Measurements from ENCODE around the gene SOCS2. TPM values are rescaled to one million over a fixed set of nuclear protein-coding genes. Genes with fewer than 3 reads are reported as not detected.
A peak's percentile ranks its signal among the peaks of the same experiment; 100 is the strongest.
"Not testable (repeated sequence)": the region's sequence is repeated elsewhere in the genome, so short reads cannot be mapped to it uniquely, and the experiment has no call there.

SOCS2 gene
- total RNA-seq (2014; rRNA removed; shearing (Covaris generic); ENCODE audit: low replicate concordance), result 4.9 and 7.1 TPM in 2 replicates

DNA sequence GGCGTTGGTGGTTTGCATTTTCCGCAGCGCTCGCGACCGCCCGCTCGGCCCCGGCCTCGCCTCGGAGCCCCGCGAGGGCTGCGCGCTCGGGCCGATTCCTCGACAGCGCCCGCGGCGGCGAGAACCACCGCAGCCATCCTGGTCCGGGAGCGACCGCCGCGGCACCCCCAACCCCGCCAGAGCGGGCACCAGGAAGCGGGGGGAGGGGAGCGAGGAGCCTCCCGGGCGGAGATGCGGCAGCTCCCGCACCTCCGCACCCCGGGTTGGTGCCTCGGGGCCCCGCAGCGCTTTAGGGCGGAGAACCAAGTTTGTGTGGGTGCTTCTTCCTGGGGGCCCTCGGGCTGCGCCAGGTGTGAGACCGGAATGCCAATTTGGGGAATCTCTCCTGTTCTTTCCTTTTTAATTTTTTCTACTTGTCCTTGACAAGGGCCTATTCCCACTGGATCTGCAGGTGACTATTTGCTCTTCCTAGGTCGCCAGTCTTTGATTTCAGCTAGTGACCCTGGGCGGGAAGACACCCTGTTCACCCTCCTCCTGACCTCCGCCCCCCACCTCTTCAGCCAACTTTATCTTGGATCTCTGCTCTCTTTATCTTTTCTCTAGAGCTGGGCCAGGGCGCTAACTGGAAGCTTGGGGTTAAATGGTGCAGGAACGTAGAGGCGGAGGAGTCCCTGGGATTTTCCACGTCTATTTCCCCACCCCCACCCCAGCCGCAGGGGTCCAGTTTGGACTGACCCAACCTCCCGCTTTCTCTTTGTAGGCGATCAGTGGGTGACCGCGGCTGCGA, at the start of gene SOCS2:
Gene SOCS2, plus strand, starts transcription at position 751 of the 787 bp plus-strand sequence. CDS start 223 bp downstream, outside the sequence.
- DNase-seq (ENCODE audit: low read depth), result peak; percentile 31
- in situ Hi-C loops (cut with HindIII; ENCODE audit: low pct_unique_long_range_greater_than_20kb, low sequenced_read_pairs), result no loop called here

GRCh38 chr12:93524386-93525133, 47.9 kb upstream of the SOCS2 start:
- in situ Hi-C loops (cut with HindIII; ENCODE audit: low pct_unique_long_range_greater_than_20kb, low sequenced_read_pairs), result no loop called here
- DNase-seq (ENCODE audit: low read depth), result no peak

DNA sequence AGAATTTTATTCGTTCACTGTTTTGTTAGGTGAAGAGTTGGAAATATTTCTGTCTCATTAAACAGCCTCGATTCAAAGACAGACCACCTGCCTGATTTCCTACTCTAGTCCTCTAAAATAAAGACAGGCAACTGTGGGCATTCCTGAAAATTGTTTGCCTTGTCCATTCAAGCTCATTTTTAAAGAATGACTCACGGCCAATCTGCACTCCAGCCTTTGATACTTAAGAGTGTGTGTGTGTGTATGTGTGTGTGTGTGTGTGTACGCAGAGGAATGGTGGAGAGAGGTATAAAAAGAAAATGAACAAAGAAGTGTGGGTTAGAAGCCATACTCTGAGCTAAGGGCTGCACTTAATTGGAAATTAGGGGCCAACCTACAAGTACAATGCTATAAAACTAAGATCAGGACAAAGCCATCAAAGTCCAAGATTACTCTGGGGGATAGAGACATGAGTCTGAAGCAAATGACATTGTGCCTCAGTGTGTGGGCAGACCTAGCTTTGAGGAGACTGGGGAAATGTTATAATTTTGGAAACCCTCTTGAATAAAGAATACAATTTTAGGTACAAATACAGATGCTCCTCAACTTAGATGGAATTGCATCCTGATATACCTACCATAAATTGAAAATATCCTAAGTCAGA, 45.6 kb upstream of the SOCS2 start:
- DNase-seq (ENCODE audit: low read depth), result peak; percentile 69
- in situ Hi-C loops (cut with HindIII; ENCODE audit: low pct_unique_long_range_greater_than_20kb, low sequenced_read_pairs), result no loop called here

- no peak for DNase-seq (ENCODE audit: low read depth)
- in situ Hi-C loops (cut with HindIII; ENCODE audit: low pct_unique_long_range_greater_than_20kb, low sequenced_read_pairs), result no loop called here
These were observed 42.1 kb upstream of the SOCS2 start for GRCh38 chr12:93530358-93530757.

DNA sequence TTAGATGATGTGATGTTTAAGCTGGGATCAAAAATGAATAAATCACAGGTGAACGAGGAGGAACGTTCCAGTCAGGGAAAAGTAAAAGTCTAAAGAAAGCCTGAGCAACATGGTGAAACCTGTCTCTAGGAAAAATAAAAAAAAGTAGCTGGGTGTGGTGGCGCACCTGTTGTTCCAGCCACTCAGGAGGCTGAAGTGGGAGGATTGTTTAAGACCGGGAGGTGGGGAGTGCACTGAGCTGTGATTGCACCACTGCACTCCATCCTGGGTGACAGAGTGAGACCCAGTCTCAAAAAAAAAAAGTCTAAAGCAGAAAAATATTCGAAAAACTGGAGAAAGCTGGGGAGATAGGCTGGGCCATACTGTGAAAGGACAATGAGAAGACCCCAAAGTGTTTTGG, 39.2 kb upstream of the SOCS2 start:
- in situ Hi-C loops (cut with HindIII; ENCODE audit: low pct_unique_long_range_greater_than_20kb, low sequenced_read_pairs), result no loop called here
- no peak for DNase-seq (ENCODE audit: low read depth)

GRCh38 chr12:93536111-93536765, 36.2 kb upstream of the SOCS2 start:
- no peak for DNase-seq (ENCODE audit: low read depth)
- in situ Hi-C loops (cut with HindIII; ENCODE audit: low pct_unique_long_range_greater_than_20kb, low sequenced_read_pairs), result no loop called here

GRCh38 chr12:93536766-93537488, 35.5 kb upstream of the SOCS2 start:
- in situ Hi-C loops (cut with HindIII; ENCODE audit: low pct_unique_long_range_greater_than_20kb, low sequenced_read_pairs), result no loop called here
- no peak for DNase-seq (ENCODE audit: low read depth)

GRCh38 chr12:93537769-93538168, 34.7 kb upstream of the SOCS2 start:
- in situ Hi-C loops (cut with HindIII; ENCODE audit: low pct_unique_long_range_greater_than_20kb, low sequenced_read_pairs), result no loop called here
- DNase-seq (ENCODE audit: low read depth), result no peak

DNA sequence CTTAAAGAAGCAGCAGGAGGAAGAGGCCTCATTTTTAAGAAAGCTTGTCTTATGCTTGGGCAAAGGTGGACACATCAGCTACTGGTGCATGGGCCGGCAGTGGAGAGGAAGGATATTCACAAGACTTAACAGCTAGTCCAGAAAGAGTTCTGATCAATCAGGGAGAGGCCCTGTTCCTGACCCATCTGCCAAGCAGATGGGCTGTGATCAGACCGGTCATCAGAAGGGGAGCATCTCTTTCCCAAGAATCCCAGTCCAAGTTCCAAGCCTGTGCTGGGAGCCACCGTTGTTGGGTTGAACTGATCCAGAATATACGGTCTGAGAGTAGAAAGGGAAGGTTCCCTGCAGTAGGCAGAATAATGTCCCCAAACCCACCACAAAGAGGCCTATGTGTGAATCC, 32.7 kb upstream of the SOCS2 start:
- DNase-seq (ENCODE audit: low read depth), result no peak
- in situ Hi-C loops (cut with HindIII; ENCODE audit: low pct_unique_long_range_greater_than_20kb, low sequenced_read_pairs), result no loop called here

DNA sequence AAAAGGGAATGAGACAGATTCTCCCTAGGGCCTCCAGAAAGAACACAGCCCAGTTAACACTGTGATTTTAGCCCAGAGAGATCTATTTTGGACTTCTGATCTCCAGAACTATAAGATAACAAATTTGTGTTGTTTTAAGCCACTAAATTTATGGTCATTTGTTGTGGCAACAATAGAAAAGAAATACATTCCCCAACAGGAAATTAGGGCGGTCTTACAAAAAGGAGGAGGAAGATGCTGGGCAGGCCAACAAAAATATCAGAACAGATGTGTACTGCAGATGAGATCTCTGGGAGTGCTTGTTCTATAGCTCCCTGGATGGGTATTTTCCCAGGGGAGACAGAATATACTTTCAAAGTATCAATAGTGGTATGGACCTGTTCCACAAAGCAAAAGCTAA, 32.0 kb upstream of the SOCS2 start:
- DNase-seq (ENCODE audit: low read depth), result no peak
- in situ Hi-C loops (cut with HindIII; ENCODE audit: low pct_unique_long_range_greater_than_20kb, low sequenced_read_pairs), result no loop called here

GRCh38 chr12:93541578-93542225, 30.8 kb upstream of the SOCS2 start:
- DNase-seq (ENCODE audit: low read depth), result no peak
- in situ Hi-C loops (cut with HindIII; ENCODE audit: low pct_unique_long_range_greater_than_20kb, low sequenced_read_pairs), result no loop called here

DNA sequence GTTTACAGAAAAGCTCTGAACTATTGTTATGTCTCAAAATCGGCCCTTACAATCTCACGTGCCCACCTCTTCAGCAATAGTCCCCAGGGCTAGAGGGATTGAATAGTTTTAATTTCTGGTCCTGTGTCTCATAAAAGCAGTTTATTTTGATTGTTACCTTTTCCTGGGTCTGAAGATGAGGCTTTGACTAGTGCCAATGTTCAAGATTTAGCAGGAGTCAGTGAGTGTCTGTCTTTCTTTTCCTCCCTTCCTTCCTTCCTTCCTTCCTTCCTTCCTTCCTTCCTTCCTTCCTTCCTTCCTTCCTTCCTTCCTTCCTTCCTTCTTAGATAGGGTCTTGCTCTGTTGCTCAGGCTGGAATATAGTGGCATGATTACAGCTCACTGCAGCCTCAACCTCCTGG, 24.7 kb upstream of the SOCS2 start:
- in situ Hi-C loops (cut with HindIII; ENCODE audit: low pct_unique_long_range_greater_than_20kb, low sequenced_read_pairs), result no loop called here
- DNase-seq (ENCODE audit: low read depth), result no peak

GRCh38 chr12:93549174-93549573, 23.3 kb upstream of the SOCS2 start:
- in situ Hi-C loops (cut with HindIII; ENCODE audit: low pct_unique_long_range_greater_than_20kb, low sequenced_read_pairs), result no loop called here
- no peak for DNase-seq (ENCODE audit: low read depth)

DNA sequence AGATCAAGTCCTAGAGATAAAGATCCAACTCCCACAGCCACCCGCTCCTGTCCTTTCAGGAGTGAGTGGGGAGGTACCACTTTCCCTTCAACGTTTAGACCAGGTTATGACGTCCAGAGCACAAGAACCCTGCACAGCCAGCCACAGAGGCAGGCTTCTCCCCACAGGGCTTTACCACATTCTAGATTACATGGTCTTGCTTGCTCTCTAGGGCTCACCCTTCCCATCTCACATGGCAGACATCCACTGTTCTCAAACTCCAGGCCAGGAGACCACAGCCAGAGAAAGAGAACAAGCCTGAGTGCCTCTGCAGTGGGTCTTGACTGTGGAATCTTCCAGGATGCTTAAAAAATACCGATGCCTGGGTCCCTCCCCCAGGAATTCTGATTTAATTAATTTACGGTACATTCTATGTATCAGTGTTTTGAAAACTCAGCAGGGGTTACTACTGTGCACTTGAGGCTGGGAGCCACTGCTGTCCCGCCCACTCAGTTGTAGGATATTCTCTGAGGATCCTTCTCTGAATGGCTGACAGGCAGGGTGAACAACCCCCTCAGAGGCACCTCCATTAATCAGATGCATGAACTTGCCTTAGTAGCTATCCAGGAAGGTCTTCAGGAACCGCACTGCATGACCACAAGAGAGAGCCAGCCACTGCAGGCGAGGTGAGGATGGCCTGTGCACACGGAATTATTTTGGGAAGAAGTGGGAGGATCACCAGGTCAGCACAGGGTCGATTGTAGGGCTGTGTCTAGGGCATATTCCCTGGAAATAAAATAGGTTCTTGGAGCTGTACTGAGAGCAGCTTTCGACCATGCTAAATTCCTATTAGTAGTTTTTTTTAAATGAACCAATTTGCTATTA, 21.5 kb upstream of the SOCS2 start:
- no peak for DNase-seq (ENCODE audit: low read depth)
- in situ Hi-C loops (cut with HindIII; ENCODE audit: low pct_unique_long_range_greater_than_20kb, low sequenced_read_pairs), result no loop called here

- in situ Hi-C loops (cut with HindIII; ENCODE audit: low pct_unique_long_range_greater_than_20kb, low sequenced_read_pairs), result no loop called here
- DNase-seq (ENCODE audit: low read depth), result no peak
These were observed 20.0 kb upstream of the SOCS2 start for GRCh38 chr12:93552427-93552826.

DNA sequence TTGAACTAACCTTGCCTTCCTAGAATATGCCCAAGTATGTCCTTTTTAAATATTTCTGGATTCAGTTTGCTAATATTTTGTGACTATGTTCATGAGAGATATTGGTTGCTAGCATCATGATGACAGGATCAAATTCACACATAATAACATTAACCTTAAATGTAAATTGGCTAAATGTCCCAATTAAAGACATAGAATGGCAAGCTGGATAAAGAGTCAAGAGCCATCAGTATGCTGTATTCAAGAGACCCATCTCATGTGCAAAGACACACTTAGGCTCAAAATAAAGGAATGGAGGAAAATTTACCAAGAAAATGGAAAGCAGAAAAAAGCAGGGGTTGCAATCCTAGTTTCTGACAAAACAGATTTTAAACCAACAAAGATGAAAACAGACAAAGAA, 14.6 kb upstream of the SOCS2 start:
- in situ Hi-C loops (cut with HindIII; ENCODE audit: low pct_unique_long_range_greater_than_20kb, low sequenced_read_pairs); DNase-seq (ENCODE audit: low read depth): not testable (repeated sequence)

DNA sequence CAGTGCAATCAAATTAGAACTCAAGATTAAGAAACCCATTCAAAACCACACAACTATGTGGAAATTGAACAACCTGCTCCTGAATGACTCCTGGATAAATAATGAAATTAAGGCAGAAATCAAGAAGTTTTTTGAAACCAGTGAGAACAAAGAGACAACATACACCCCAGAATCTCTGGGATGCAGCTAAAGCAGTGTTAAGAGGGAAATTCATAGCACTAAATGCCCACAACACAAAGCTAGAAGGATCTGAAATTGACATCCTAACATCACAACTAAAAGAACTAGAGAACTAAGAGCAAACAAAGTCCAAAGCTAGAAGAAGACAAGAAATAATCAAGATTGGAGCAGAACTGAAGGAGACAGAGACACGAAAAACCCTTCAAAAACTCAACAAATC, 13.8 kb upstream of the SOCS2 start:
- in situ Hi-C loops (cut with HindIII; ENCODE audit: low pct_unique_long_range_greater_than_20kb, low sequenced_read_pairs); DNase-seq (ENCODE audit: low read depth): not testable (repeated sequence)

Data from Caki2 (cell line).